Right forelimb (tissue), 1 donor: Measurements from ENCODE around the gene CHEK1.

Source experiments
- DNase-seq: peaks from one replicate; pipeline ENCODE4 v3.0.0-alpha.2; 2018

CHEK1 gene

GRCh38 chr11:125626288-125626950 is 1.5 kb downstream of the CHEK1 start:
- DNase-seq: no peak

GRCh38 chr11:125627236-125627910 is 2.4 kb downstream of the CHEK1 start:
- DNase-seq: no peak

GRCh38 chr11:125637840-125638239 is 12.9 kb downstream of the CHEK1 start:
- DNase-seq: no peak

GRCh38 chr11:125638315-125638714 is 13.4 kb downstream of the CHEK1 start:
- no peak for DNase-seq

- DNase-seq: no peak
These were observed 20.9 kb downstream of the CHEK1 start for GRCh38 chr11:125645871-125646270.

GRCh38 chr11:125649465-125650166 is 24.7 kb downstream of the CHEK1 start:
- no peak for DNase-seq

- no peak for DNase-seq
These were observed 37.7 kb downstream of the CHEK1 start for GRCh38 chr11:125662689-125663088.

GRCh38 chr11:125663910-125664309 is 38.9 kb downstream of the CHEK1 start:
- no peak for DNase-seq

- DNase-seq: no peak
These were observed 42.2 kb downstream of the CHEK1 start for GRCh38 chr11:125667151-125667550.

GRCh38 chr11:125670172-125670571 is 45.2 kb downstream of the CHEK1 start:
- no peak for DNase-seq

GRCh38 chr11:125671561-125671960 is 46.6 kb downstream of the CHEK1 start:
- no peak for DNase-seq

- no peak for DNase-seq
These were observed 49.2 kb downstream of the CHEK1 start for GRCh38 chr11:125674210-125674609.

GRCh38 chr11:125675196-125675595 is 50.2 kb downstream of the CHEK1 start:
- no peak for DNase-seq

GRCh38 chr11:125679397-125679796 is 54.4 kb downstream of the CHEK1 start:
- DNase-seq: no peak

GRCh38 chr11:125679837-125680236 is 54.9 kb downstream of the CHEK1 start:
- no peak for DNase-seq

- DNase-seq: no peak
These were observed 55.8 kb downstream of the CHEK1 start, which contains the start of gene ACRV1 for GRCh38 chr11:125680747-125681146. TSS of gene ACRV1 (minus strand) at chr11:125680847. CDS start at chr11:125680780, 67 bp downstream.

GRCh38 chr11:125685228-125685627 is 60.3 kb downstream of the CHEK1 start:
- no peak for DNase-seq

GRCh38 chr11:125688066-125688465 is 63.1 kb downstream of the CHEK1 start:
- no peak for DNase-seq

- no peak for DNase-seq
These were observed 63.7 kb downstream of the CHEK1 start for GRCh38 chr11:125688632-125689031.

GRCh38 chr11:125689274-125689859 is 64.4 kb downstream of the CHEK1 start:
- DNase-seq: no peak

GRCh38 chr11:125690006-125690405 is 65.0 kb downstream of the CHEK1 start:
- DNase-seq: no peak

- no peak for DNase-seq
These were observed 67.9 kb downstream of the CHEK1 start for GRCh38 chr11:125692887-125693286.

- DNase-seq: no peak
These were observed 70.0 kb downstream of the CHEK1 start for GRCh38 chr11:125694951-125695350.
